AML-193 (cell line): Measurements from ENCODE around the gene RSPH1.
A peak's percentile ranks its signal among the peaks of the same experiment; 100 is the strongest.

Experiments
- DNase-seq, 2 experiments: peaks; one replicate each; lab custom pipeline; 2025; lab: John Stamatoyannopoulos, UW

The RSPH1 gene

GRCh38 chr21:42445311-42445710 lies 50.7 kb downstream of the RSPH1 start:
- no peak for DNase-seq

DNA sequence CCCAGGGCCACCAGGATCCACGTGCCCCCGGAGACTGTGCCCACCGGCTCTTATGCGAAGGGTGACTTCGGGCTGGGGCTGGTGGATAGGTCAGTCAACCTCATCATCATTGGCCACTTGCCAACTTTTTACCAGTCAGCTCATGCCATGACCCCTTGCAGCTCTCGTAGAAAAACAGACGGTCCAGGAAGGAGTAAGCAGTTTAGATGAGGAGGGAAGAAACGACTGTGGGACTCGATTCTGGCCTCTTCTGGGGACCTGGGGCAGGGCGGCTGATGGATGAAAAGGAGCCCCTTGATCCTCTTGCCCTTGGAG lies 51.3 kb downstream of the RSPH1 start:
- no peak for DNase-seq

- no peak for DNase-seq
Observed at GRCh38 chr21:42443876-42444744, 51.9 kb downstream of the RSPH1 start.

DNA sequence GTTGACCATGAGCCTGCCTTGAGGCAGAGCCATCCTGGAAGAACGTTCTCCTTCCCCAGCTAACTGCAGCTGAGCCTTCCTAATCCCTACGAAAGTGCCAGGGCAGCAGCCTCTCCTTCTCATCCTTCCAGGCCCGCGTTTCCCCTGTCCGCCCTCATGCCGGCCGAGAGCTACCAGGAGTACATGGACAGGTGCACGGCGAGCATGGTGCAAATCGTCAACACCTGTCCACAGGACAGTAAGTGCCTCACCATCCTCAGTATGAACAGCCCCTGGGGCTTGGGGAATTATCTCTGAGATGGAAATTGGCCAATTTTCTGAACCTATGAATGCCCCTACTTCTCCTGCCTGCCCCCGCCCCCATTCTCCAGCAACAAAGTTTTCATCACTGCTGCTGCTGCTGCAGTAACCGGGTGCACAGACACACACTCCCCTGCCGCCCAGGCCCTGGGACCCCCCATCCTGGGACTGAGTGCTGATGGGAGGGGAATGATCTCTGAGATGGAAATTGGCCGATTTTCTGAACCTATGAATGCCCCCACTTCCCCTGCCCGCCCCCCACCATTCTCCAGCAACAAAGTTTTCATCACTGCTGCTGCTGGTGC lies 52.7 kb downstream of the RSPH1 start:
- DNase-seq: no peak

DNA sequence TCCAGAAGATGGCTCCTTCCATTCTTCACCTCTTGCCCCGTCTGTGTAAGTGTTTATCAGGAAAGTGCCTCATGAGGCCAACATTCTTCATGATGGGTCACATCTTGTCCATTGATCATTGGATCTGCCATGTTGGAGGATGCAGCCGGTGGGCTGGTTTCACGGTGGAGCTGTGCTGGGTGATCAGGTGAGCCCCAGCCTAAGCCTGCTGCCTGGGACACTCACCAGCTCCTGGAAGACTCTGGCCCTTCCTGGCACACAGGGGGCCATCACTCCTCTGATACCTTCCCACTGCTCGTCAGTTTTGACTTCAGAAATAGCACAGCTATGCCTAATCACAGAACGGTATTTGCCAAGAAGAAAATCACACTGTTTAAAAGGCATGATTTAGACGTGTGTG lies 54.1 kb downstream of the RSPH1 start:
- no peak for DNase-seq

- no peak for DNase-seq
Observed at GRCh38 chr21:42440187-42440792, 55.7 kb downstream of the RSPH1 start.

- DNase-seq: no peak
Observed at GRCh38 chr21:42439284-42440186, 56.5 kb downstream of the RSPH1 start.

DNA sequence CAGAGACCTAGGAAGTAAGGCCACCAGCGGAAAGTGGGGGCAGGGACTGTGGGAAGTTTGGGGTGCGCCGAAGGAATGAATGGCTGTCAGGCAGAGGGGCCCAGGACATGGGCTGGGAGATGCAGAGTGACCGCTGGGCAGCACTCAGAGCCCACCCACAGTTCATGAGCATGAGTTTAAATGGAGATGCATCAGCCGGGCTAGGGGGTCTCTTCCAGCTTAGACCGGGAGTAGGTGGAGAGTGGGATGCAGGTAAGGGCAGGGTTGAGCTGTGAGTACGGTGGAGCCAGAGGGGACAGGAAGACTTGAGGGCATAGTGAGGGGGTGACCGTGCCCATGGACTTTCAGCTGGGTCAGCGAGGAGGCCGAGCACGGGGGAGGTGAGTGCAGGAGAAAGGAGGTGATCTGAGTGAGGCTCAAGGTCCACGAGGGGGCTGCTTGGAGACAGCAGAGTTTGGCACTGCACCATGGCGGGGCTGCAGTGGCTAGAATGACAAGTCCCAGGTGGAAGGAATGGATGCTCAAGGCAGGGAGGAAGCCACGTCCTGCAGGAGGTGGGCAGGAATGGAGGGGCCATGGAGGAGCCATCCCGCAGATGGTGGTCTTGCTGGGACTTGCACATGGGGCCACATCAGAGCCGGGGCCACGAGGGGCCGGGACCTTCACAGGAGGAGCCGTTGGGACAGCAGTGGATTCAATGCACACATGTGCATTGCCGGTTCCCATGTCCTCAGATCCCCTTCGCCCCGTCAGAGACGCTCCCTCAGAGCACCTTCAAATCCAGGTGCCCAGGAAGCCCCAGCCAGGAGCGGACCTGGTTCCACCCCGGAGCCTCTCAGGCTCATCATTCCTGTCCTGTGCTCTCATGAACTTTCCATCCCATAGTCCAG lies 57.5 kb downstream of the RSPH1 start:
- no peak for DNase-seq

DNA sequence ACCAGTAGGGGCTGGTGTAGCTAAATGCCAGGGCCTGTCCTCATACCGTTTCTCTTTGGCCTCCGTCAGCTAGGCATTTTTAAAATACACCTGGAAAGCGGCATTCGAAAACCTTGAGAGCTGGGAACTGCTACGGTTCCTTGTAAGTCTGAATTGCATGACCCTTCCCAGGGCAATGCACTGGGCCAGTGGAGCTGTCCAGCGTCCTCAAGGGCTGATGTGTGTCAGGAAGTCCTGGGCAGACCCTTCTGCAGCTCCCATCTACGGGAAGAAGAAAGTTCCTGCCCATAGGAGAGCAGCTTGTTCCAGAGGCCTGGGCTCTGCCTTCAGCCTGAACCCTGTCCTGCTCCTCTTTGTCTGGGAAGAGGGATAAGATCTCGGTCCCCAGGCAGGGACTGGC lies 58.2 kb downstream of the RSPH1 start:
- no peak for DNase-seq

DNA sequence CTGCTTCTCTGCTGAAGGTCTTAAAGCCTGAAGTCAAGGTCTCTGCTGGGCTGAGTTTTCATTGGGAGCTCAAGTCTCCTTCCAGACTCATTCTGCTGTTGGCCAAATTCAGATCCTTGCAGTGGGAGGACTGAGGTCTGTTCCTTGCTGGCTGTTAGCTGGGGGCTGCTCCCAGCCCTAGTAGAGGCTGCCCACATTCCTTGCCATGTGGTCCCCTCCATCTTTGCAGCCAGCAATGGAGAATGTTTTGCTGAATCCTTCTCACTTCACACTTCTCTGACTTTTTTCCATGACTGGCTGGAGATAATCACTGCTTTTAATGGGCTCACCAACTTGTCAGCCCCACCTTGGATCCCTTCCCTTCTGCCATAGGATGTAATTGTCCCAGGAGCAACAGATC lies 59.1 kb downstream of the RSPH1 start:
- DNase-seq: no peak

DNA sequence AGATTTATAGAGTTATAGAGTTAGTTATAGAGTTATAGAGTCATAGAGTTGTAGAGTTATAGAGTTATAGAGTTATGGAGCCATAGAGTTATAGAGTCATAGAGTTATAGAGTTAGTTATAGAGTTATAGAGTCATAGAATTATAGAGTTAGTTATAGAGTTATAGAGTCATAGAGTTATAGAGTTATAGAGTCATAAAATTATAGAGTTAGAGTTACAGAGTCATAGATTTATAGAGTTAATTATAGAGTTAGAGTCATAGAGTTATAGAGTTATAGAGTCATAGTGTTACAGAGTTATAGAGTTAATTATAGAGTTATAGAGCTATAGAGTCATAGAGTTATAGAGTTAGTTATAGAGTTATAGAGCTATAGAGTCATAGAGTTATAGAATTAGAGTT lies 60.2 kb downstream of the RSPH1 start:
- DNase-seq: no peak

DNA sequence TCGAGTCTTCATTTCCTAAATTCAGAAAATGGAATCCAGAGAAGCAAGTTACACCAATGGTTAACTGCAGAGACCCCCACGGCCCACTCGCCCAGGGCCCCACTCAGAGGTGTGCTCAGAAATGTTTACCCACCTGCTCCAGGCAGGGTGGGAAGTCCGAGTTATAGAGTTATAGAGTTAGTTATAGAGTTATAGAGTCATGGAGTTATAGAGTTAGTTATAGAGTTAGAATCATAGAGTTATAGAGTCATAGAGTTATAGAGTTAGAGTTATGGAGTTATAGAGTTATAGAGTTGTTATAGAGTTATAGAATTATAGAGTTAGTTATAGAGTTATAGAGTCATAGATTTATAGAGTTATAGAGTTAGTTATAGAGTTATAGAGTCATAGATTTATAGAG lies 60.6 kb downstream of the RSPH1 start:
- DNase-seq: no peak

DNA sequence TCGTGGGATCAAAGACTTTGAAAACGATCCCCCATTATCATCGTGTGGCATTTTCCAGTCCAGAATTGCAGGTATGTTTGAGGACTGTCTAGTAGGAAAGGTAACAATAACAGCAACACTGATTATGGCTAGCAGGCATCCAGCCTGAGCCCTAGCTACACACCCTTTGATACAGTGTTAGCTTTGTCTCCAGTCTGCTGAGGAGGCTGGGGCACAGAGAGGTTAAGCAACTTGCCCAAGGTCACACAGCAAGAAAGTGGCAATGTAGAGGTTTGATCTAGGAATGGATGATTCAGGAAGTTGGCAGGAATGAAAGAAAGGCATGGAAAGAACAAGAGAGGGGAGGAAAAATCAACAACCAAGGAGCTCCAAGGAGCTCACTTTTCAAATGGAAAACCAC lies 61.1 kb downstream of the RSPH1 start:
- no peak for DNase-seq

DNA sequence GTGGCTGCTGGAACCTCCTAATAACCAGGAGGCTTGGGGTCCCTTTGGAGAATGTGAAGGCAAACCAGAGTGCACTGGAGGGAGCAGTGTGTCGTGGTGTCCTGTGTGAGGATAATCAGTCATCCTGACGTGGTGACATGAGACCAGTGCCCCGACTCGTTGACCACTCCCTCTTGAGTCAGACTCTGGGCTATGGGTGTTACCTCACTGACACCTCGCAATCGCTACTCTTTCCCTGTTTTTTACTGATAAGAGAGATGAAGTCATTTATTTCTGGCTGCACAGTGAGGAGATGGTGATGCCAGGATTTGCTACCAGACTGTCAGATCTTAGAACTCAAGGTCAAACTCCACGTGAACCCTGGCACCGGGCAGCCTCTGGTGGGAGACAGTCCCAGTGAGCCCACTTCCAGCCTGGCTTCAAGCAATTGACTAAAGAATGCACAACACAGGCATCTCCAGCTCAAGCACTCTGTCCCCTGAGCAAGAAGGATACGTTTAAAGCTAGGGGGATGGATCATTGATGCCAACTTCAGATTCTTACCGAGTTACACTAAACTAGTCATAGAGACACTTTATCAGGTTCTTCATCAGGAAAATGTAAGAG lies 62.0 kb downstream of the RSPH1 start:
- no peak for DNase-seq

GRCh38 chr21:42432695-42433094 lies 63.3 kb downstream of the RSPH1 start:
- DNase-seq: no peak

GRCh38 chr21:42431196-42431595 lies 64.8 kb downstream of the RSPH1 start:
- DNase-seq: peak in 1 of 2 experiments; percentile 2

DNA sequence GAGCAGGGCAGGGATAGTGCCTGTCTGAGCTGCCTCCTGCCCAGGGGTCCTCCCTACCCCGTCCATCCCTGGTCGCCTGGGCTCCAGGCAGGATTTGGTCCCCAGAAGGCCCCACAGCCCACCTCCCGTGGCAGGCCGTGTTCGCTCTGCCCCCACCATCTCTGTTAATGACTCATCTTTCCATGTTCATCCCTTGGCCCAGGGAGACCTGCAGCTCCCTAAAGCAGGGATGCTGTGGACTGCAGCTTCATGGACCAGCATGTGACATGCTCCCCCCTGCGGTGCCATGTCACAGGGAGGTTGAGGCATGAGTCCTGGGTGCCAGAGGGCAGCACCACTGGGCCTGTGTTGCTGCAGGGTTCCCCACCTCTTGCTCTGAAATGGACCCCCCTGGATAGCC lies 65.5 kb downstream of the RSPH1 start:
- no peak for DNase-seq

GRCh38 chr21:42429856-42430255 lies 66.2 kb downstream of the RSPH1 start:
- DNase-seq: no peak

DNA sequence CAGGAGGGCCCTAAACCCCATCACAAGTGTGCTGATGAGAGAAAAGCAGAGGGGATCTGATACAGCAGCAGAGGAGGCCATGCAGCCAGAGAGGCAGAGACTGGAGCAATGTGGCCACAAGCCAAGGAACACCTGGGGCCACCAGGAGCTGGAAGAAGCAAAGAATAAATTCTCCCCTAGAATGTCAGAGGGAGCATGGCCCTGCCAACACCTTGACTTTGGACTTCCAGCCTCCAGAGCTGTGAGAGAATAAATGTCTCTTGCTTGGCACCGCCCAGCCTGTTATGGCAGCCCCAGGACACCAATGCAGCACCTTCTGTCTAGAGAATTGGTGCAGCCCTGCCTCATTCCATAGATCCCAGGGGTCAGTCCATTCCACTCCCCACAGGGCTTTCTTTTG lies 67.0 kb downstream of the RSPH1 start:
- no peak for DNase-seq

DNA sequence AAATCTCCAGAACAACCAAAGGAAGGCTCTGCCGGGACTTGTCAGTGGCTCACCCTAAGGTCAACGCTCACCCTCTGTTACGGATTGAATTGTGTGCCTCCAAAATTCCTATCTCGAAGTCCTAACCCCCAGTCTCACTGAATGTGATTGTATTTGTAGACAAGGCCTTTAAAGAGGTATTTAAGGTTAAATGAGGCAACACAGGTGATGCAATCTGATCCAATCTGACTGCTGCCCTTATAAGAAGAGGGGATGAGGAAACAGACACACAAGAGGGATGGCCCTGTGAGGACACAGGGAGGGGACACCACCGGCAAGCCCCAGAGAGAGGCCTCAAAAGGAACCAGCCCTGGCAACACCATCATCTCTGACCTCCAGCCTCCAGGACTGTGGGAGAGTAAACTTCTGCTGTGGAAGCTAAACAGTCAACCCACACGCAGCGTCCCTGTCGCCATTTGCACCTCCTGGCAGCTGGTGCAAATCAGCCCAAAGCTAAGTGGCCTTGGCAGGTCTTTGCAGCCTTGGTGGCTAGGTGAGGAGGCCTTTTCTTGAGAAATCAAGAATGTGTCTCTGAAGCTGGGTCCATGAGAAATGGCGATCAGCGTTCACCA lies 68.1 kb downstream of the RSPH1 start:
- no peak for DNase-seq
